Activated CD4-positive, alpha-beta T cell treated with anti-CD3 and anti-CD28 coated beads, Interleukin-2, amount 10 ng/mL, durations not matched to agents 24 days and 14 days (primary cell): Measurements from ENCODE around the gene INHBA. TPM values are rescaled to one million over a fixed set of nuclear protein-coding genes. Genes with fewer than 3 reads are reported as not detected.

Experiments used
- DNase-seq: peaks from one replicate; pipeline ENCODE4 v3.0.0; 2022
- H3K27ac Mint-ChIP-seq: one replicate; pipeline ENCODE4 v1.8.0; 2022; ENCODE audit warnings: mild to moderate bottlenecking, mixed read lengths
- H3K27me3 Mint-ChIP-seq: one replicate; pipeline ENCODE4 v1.8.0; 2022; ENCODE audit warnings: mixed read lengths
- H3K36me3 Mint-ChIP-seq: one replicate; pipeline ENCODE4 v1.8.0; 2022; ENCODE audit warnings: low read depth, mild to moderate bottlenecking, mixed read lengths
- H3K4me1 Mint-ChIP-seq: one replicate; pipeline ENCODE4 v1.8.0; 2021; ENCODE audit warnings: mixed read lengths
- H3K4me3 Mint-ChIP-seq: one replicate; pipeline ENCODE4 v1.8.0; 2022; ENCODE audit warnings: mild to moderate bottlenecking, moderate library complexity, mixed read lengths
- H3K9me3 Mint-ChIP-seq: one replicate; pipeline ENCODE4 v1.8.0; 2021; ENCODE audit warnings: mixed read lengths
- intact Hi-C: fragments of 100-400 bp; cut with micrococcal nuclease; formaldehyde crosslinking; loops from one replicate; pipeline ENCODE4 v1.15.1; 2023
- total RNA-seq: library from RNA; stranded (reverse); gene quantifications from 2 replicates; pipeline ENCODE4 v1.2.3, GENCODE V29; 2022

Gene INHBA
- 1.2 and 1.9 TPM in 2 replicates for total RNA-seq

- intact Hi-C loops = loop anchor here (10.0 kb wide), 2 partner anchors 182 to 1468 kb away; no protein-coding TSS in a partner anchor
- peaks cover 18% of the 10 kb centered on the region for H3K4me1 Mint-ChIP-seq
- no peak within 1 kb of the TSS for H3K4me3 Mint-ChIP-seq
- H3K36me3 Mint-ChIP-seq = no peaks in the 10 kb centered on the region
- H3K27ac Mint-ChIP-seq = no peak within 1 kb of the TSS
- peaks cover 69% of the 10 kb centered on the region for H3K27me3 Mint-ChIP-seq
- no peaks in the 10 kb centered on the region for H3K9me3 Mint-ChIP-seq
- DNase-seq = no peak
Measured at GRCh38 chr7:41702635-41703371, at the start of gene INHBA. Gene INHBA, minus strand, starts transcription at chr7:41703090. Its CDS starts 2,716 bp downstream, at chr7:41700374.

- no peak for DNase-seq
- Mint-ChIP-seq H3K36me3 (no peaks in the 10 kb centered on the region), H3K4me3 (no peak overlapping the region), H3K9me3 (peaks cover 16% of the 10 kb centered on the region), H3K27ac (no peak overlapping the region), H3K4me1 (no peaks in the 10 kb centered on the region), H3K27me3 (no peaks in the 10 kb centered on the region)
- intact Hi-C loops = no loop called here
Measured at GRCh38 chr7:41752615-41753014, 49.7 kb upstream of the INHBA start.

- no peak for DNase-seq
- Mint-ChIP-seq H3K4me1 (no peaks in the 10 kb centered on the region), H3K27me3 (no peaks in the 10 kb centered on the region), H3K27ac (no peak overlapping the region), H3K4me3 (no peak overlapping the region), H3K36me3 (no peaks in the 10 kb centered on the region), H3K9me3 (peaks cover 12% of the 10 kb centered on the region)
- intact Hi-C loops = no loop called here
Measured at GRCh38 chr7:41750661-41751540, 48.0 kb upstream of the INHBA start.

GRCh38 chr7:41747961-41748360 is 45.1 kb upstream of the INHBA start:
- Mint-ChIP-seq H3K36me3 (no peaks in the 10 kb centered on the region), H3K9me3 (peaks cover 23% of the 10 kb centered on the region), H3K27me3 (no peaks in the 10 kb centered on the region), H3K27ac (no peak overlapping the region), H3K4me3 (no peak overlapping the region), H3K4me1 (no peaks in the 10 kb centered on the region)
- intact Hi-C loops = no loop called here
- DNase-seq = no peak

GRCh38 chr7:41745451-41745850 is 42.6 kb upstream of the INHBA start:
- H3K9me3 Mint-ChIP-seq = peaks cover 33% of the 10 kb centered on the region

GRCh38 chr7:41744161-41744560 is 41.3 kb upstream of the INHBA start:
- DNase-seq = no peak
- no peaks in the 10 kb centered on the region for H3K4me1 Mint-ChIP-seq
- no peak overlapping the region for H3K4me3 Mint-ChIP-seq
- H3K27ac Mint-ChIP-seq = no peak overlapping the region
- intact Hi-C loops = no loop called here
- no peaks in the 10 kb centered on the region for H3K27me3 Mint-ChIP-seq
- H3K9me3 Mint-ChIP-seq = peaks cover 32% of the 10 kb centered on the region
- no peaks in the 10 kb centered on the region for H3K36me3 Mint-ChIP-seq

More at GRCh38 chr7:41745451-41745850, 42.6 kb upstream of the INHBA start:
- no peaks in the 10 kb centered on the region for H3K36me3 Mint-ChIP-seq
- no peak overlapping the region for H3K27ac Mint-ChIP-seq
- H3K4me3 Mint-ChIP-seq = no peak overlapping the region
- intact Hi-C loops = no loop called here
- no peaks in the 10 kb centered on the region for H3K4me1 Mint-ChIP-seq
- DNase-seq = no peak
- no peaks in the 10 kb centered on the region for H3K27me3 Mint-ChIP-seq

GRCh38 chr7:41742401-41743020 is 39.6 kb upstream of the INHBA start:
- H3K27me3 Mint-ChIP-seq = no peaks in the 10 kb centered on the region
- H3K27ac Mint-ChIP-seq = no peak overlapping the region
- no peaks in the 10 kb centered on the region for H3K4me1 Mint-ChIP-seq
- intact Hi-C loops = no loop called here
- no peaks in the 10 kb centered on the region for H3K36me3 Mint-ChIP-seq
- DNase-seq = no peak
- H3K4me3 Mint-ChIP-seq = no peak overlapping the region
- peaks cover 25% of the 10 kb centered on the region for H3K9me3 Mint-ChIP-seq

GRCh38 chr7:41738806-41739205 is 35.9 kb upstream of the INHBA start:
- intact Hi-C loops = no loop called here
- Mint-ChIP-seq H3K9me3 (peaks cover 19% of the 10 kb centered on the region), H3K4me1 (no peaks in the 10 kb centered on the region), H3K27me3 (peaks cover 3% of the 10 kb centered on the region), H3K4me3 (no peak overlapping the region), H3K27ac (no peak overlapping the region), H3K36me3 (no peaks in the 10 kb centered on the region)
- DNase-seq = no peak

GRCh38 chr7:41738336-41738735 is 35.4 kb upstream of the INHBA start:
- no peaks in the 10 kb centered on the region for H3K36me3 Mint-ChIP-seq
- peaks cover 15% of the 10 kb centered on the region for H3K9me3 Mint-ChIP-seq
- peaks cover 3% of the 10 kb centered on the region for H3K27me3 Mint-ChIP-seq
- no peak for DNase-seq
- no peak overlapping the region for H3K4me3 Mint-ChIP-seq
- H3K27ac Mint-ChIP-seq = no peak overlapping the region
- intact Hi-C loops = no loop called here
- H3K4me1 Mint-ChIP-seq = no peaks in the 10 kb centered on the region

- intact Hi-C loops = no loop called here
- Mint-ChIP-seq H3K27me3 (peaks cover 3% of the 10 kb centered on the region), H3K27ac (no peak overlapping the region), H3K4me3 (no peak overlapping the region), H3K9me3 (peaks cover 8% of the 10 kb centered on the region), H3K4me1 (peaks cover 9% of the 10 kb centered on the region), H3K36me3 (no peaks in the 10 kb centered on the region)
- DNase-seq = no peak
Measured at GRCh38 chr7:41735206-41735605, 32.3 kb upstream of the INHBA start.

- peaks cover 9% of the 10 kb centered on the region for H3K4me1 Mint-ChIP-seq
- H3K36me3 Mint-ChIP-seq = no peaks in the 10 kb centered on the region
- intact Hi-C loops = loop anchor here (1.0 kb wide), 1 partner anchor 148 kb away; no protein-coding TSS in a partner anchor
- peak overlapping the region; percentile 2 for H3K4me3 Mint-ChIP-seq
- H3K27me3 Mint-ChIP-seq = peaks cover 3% of the 10 kb centered on the region
- peaks cover 8% of the 10 kb centered on the region for H3K9me3 Mint-ChIP-seq
- DNase-seq = no peak
- no peak overlapping the region for H3K27ac Mint-ChIP-seq
Measured at GRCh38 chr7:41732843-41733306, 30.0 kb upstream of the INHBA start.

- Mint-ChIP-seq H3K4me1 (peaks cover 9% of the 10 kb centered on the region), H3K36me3 (no peaks in the 10 kb centered on the region), H3K27me3 (peaks cover 3% of the 10 kb centered on the region), H3K4me3 (no peak overlapping the region), H3K9me3 (peaks cover 8% of the 10 kb centered on the region), H3K27ac (no peak overlapping the region)
- intact Hi-C loops = loop anchor here (1.0 kb wide), 1 partner anchor 149 kb away; no protein-coding TSS in a partner anchor
- no peak for DNase-seq
Measured at GRCh38 chr7:41732436-41732785, 29.5 kb upstream of the INHBA start.

- no peak overlapping the region for H3K27ac Mint-ChIP-seq
Measured at GRCh38 chr7:41731493-41732435, 28.9 kb upstream of the INHBA start.

More at GRCh38 chr7:41731493-41732435, 28.9 kb upstream of the INHBA start:
- peaks cover 9% of the 10 kb centered on the region for H3K4me1 Mint-ChIP-seq
- peaks cover 3% of the 10 kb centered on the region for H3K27me3 Mint-ChIP-seq
- no peaks in the 10 kb centered on the region for H3K36me3 Mint-ChIP-seq
- intact Hi-C loops = loop anchor here (1.0 kb wide), 1 partner anchor 150 kb away; no protein-coding TSS in a partner anchor
- H3K9me3 Mint-ChIP-seq = peaks cover 8% of the 10 kb centered on the region
- peak; percentile 56 for DNase-seq
- H3K4me3 Mint-ChIP-seq = no peak overlapping the region
